Measurements from ENCODE around the gene LAMC3. TPM values are rescaled to one million over a fixed set of nuclear protein-coding genes. Genes with fewer than 3 reads are reported as not detected.

LAMC3 gene
- total RNA-seq, 2 experiments from 2014 or later, result 0.40 to 0.59 TPM

- intact Hi-C loops (cut with DNase I, micrococcal nuclease), result no loop called here
- DNase-seq (no peak), ATAC-seq (no peak)
- H3K36me3 Mint-ChIP-seq (ENCODE audit: low read depth), result no peaks in the 10 kb centered on the region
- ChIA-PET CTCF (interaction anchor here (0.6 kb wide), 1 partner anchor 268 kb away, joined by 3 read pairs; no protein-coding TSS in a partner anchor), POLR2A (no interaction called here)
- H3K4me1 Mint-ChIP-seq, result no peaks in the 10 kb centered on the region
- no peak overlapping the region for H3K27ac Mint-ChIP-seq
- peaks cover 5% of the 10 kb centered on the region for H3K27me3 Mint-ChIP-seq
- no peak overlapping the region for H3K4me3 Mint-ChIP-seq
- H3K9me3 Mint-ChIP-seq (ENCODE audit: low read depth), result no peaks in the 10 kb centered on the region
These were observed 27.8 kb upstream of the LAMC3 start for GRCh38 chr9:130981002-130981755.

- ATAC-seq (no peak), DNase-seq (no peak)
- ChIA-PET POLR2A (no interaction called here), CTCF (no interaction called here)
- no peaks in the 10 kb centered on the region for H3K4me1 Mint-ChIP-seq
- H3K27ac Mint-ChIP-seq, result no peak overlapping the region
- H3K27me3 Mint-ChIP-seq, result peaks cover 5% of the 10 kb centered on the region
- no peaks in the 10 kb centered on the region for H3K36me3 Mint-ChIP-seq (ENCODE audit: low read depth)
- intact Hi-C loops (cut with DNase I, micrococcal nuclease), result no loop called here
- H3K9me3 Mint-ChIP-seq (ENCODE audit: low read depth), result no peaks in the 10 kb centered on the region
- H3K4me3 Mint-ChIP-seq, result no peak overlapping the region
These were observed 27.2 kb upstream of the LAMC3 start for GRCh38 chr9:130981756-130982137.

GRCh38 chr9:130982636-130983358, 26.2 kb upstream of the LAMC3 start:
- DNase-seq (no peak), ATAC-seq (no peak)
- H3K36me3 Mint-ChIP-seq (ENCODE audit: low read depth), result no peaks in the 10 kb centered on the region
- H3K9me3 Mint-ChIP-seq (ENCODE audit: low read depth), result no peaks in the 10 kb centered on the region
- no peak overlapping the region for H3K27ac Mint-ChIP-seq
- POLR2A ChIA-PET, result no interaction called here
- CTCF ChIA-PET, result no interaction called here
- no peaks in the 10 kb centered on the region for H3K4me1 Mint-ChIP-seq
- peaks cover 3% of the 10 kb centered on the region for H3K27me3 Mint-ChIP-seq
- H3K4me3 Mint-ChIP-seq, result no peak overlapping the region
- intact Hi-C loops (cut with DNase I, micrococcal nuclease), result no loop called here

- H3K27me3 Mint-ChIP-seq, result peaks cover 3% of the 10 kb centered on the region
- H3K27ac Mint-ChIP-seq, result no peak overlapping the region
- ATAC-seq (no peak), DNase-seq (no peak)
- no peaks in the 10 kb centered on the region for H3K9me3 Mint-ChIP-seq (ENCODE audit: low read depth)
- intact Hi-C loops (cut with DNase I, micrococcal nuclease), result no loop called here
- no peak overlapping the region for H3K4me3 Mint-ChIP-seq
- ChIA-PET CTCF (no interaction called here), POLR2A (no interaction called here)
- no peaks in the 10 kb centered on the region for H3K36me3 Mint-ChIP-seq (ENCODE audit: low read depth)
- H3K4me1 Mint-ChIP-seq, result no peaks in the 10 kb centered on the region
These were observed 25.7 kb upstream of the LAMC3 start for GRCh38 chr9:130983359-130983670.

GRCh38 chr9:130983970-130984369, 25.0 kb upstream of the LAMC3 start:
- ChIA-PET POLR2A (no interaction called here), CTCF (interaction anchor here (0.6 kb wide), 1 partner anchor 298 kb away, joined by 4 read pairs; no protein-coding TSS in a partner anchor)
- Mint-ChIP-seq H3K27me3 (peaks cover 3% of the 10 kb centered on the region), H3K4me3 (no peak overlapping the region), H3K36me3 (ENCODE audit: low read depth) (no peaks in the 10 kb centered on the region), H3K4me1 (no peaks in the 10 kb centered on the region), H3K9me3 (ENCODE audit: low read depth) (no peaks in the 10 kb centered on the region), H3K27ac (no peak overlapping the region)
- ATAC-seq (no peak), DNase-seq (no peak)
- intact Hi-C loops (cut with DNase I, micrococcal nuclease), result no loop called here

- CTCF ChIA-PET, result interaction anchor here (0.6 kb wide), 1 partner anchor 299 kb away, joined by 4 read pairs; no protein-coding TSS in a partner anchor
- no peaks in the 10 kb centered on the region for H3K4me1 Mint-ChIP-seq
- POLR2A ChIA-PET, result no interaction called here
- intact Hi-C loops (cut with DNase I, micrococcal nuclease), result no loop called here
- ATAC-seq (no peak), DNase-seq (no peak)
- H3K27me3 Mint-ChIP-seq, result peaks cover 3% of the 10 kb centered on the region
- no peaks in the 10 kb centered on the region for H3K36me3 Mint-ChIP-seq (ENCODE audit: low read depth)
- H3K9me3 Mint-ChIP-seq (ENCODE audit: low read depth), result no peaks in the 10 kb centered on the region
- no peak overlapping the region for H3K27ac Mint-ChIP-seq
- H3K4me3 Mint-ChIP-seq, result no peak overlapping the region
These were observed 24.5 kb upstream of the LAMC3 start for GRCh38 chr9:130984521-130984920.

- Mint-ChIP-seq H3K36me3 (ENCODE audit: low read depth) (no peaks in the 10 kb centered on the region), H3K27me3 (peaks cover 3% of the 10 kb centered on the region), H3K4me1 (no peaks in the 10 kb centered on the region), H3K9me3 (ENCODE audit: low read depth) (no peaks in the 10 kb centered on the region), H3K27ac (no peak overlapping the region), H3K4me3 (no peak overlapping the region)
- DNase-seq (no peak), ATAC-seq (no peak)
- CTCF ChIA-PET, result no interaction called here
- intact Hi-C loops (cut with DNase I, micrococcal nuclease), result no loop called here
- POLR2A ChIA-PET, result no interaction called here
These were observed 23.9 kb upstream of the LAMC3 start for GRCh38 chr9:130985029-130985428.

- no peaks in the 10 kb centered on the region for H3K27me3 Mint-ChIP-seq
- no peaks in the 10 kb centered on the region for H3K36me3 Mint-ChIP-seq (ENCODE audit: low read depth)
- DNase-seq (no peak), ATAC-seq (no peak)
- no peak overlapping the region for H3K4me3 Mint-ChIP-seq
- H3K9me3 Mint-ChIP-seq (ENCODE audit: low read depth), result no peaks in the 10 kb centered on the region
- ChIA-PET POLR2A (no interaction called here), CTCF (interaction anchor here (0.6 kb wide), 1 partner anchor 10 kb away, joined by 3 read pairs; no protein-coding TSS in a partner anchor)
- no peak overlapping the region for H3K27ac Mint-ChIP-seq
- no peaks in the 10 kb centered on the region for H3K4me1 Mint-ChIP-seq
- intact Hi-C loops (cut with DNase I, micrococcal nuclease), result no loop called here
These were observed 23.3 kb upstream of the LAMC3 start for GRCh38 chr9:130985606-130986162.

GRCh38 chr9:130986356-130986965, 22.5 kb upstream of the LAMC3 start:
- ATAC-seq (no peak), DNase-seq (no peak)
- Mint-ChIP-seq H3K27me3 (no peaks in the 10 kb centered on the region), H3K36me3 (ENCODE audit: low read depth) (no peaks in the 10 kb centered on the region), H3K27ac (no peak overlapping the region), H3K9me3 (ENCODE audit: low read depth) (no peaks in the 10 kb centered on the region), H3K4me3 (no peak overlapping the region), H3K4me1 (no peaks in the 10 kb centered on the region)
- ChIA-PET POLR2A (no interaction called here), CTCF (interaction anchor here (0.6 kb wide), 1 partner anchor 112 kb away, joined by 4 read pairs; no protein-coding TSS in a partner anchor)
- intact Hi-C loops (cut with DNase I, micrococcal nuclease), result no loop called here

- H3K4me3 Mint-ChIP-seq, result no peak overlapping the region
- H3K4me1 Mint-ChIP-seq, result no peaks in the 10 kb centered on the region
- no peaks in the 10 kb centered on the region for H3K36me3 Mint-ChIP-seq (ENCODE audit: low read depth)
- no peak overlapping the region for H3K27ac Mint-ChIP-seq
- POLR2A ChIA-PET, result no interaction called here
- DNase-seq, result no peak
- no peaks in the 10 kb centered on the region for H3K9me3 Mint-ChIP-seq (ENCODE audit: low read depth)
- CTCF ChIA-PET, result interaction anchor here (0.6 kb wide), 1 partner anchor 112 kb away, joined by 4 read pairs; no protein-coding TSS in a partner anchor
- no peak for ATAC-seq
- no peaks in the 10 kb centered on the region for H3K27me3 Mint-ChIP-seq
- intact Hi-C loops (cut with DNase I, micrococcal nuclease), result no loop called here
These were observed 21.9 kb upstream of the LAMC3 start for GRCh38 chr9:130987054-130987453.

GRCh38 chr9:130987738-130988399, 21.1 kb upstream of the LAMC3 start:
- DNase-seq, result no peak
- ATAC-seq, result no peak
- intact Hi-C loops (cut with DNase I, micrococcal nuclease), result no loop called here
- CTCF ChIA-PET, result no interaction called here
- H3K27ac Mint-ChIP-seq, result no peak overlapping the region
- H3K4me3 Mint-ChIP-seq, result no peak overlapping the region
- no peaks in the 10 kb centered on the region for H3K36me3 Mint-ChIP-seq (ENCODE audit: low read depth)
- no peaks in the 10 kb centered on the region for H3K4me1 Mint-ChIP-seq
- POLR2A ChIA-PET, result no interaction called here
- no peaks in the 10 kb centered on the region for H3K27me3 Mint-ChIP-seq
- H3K9me3 Mint-ChIP-seq (ENCODE audit: low read depth), result no peaks in the 10 kb centered on the region
